Transverse colon (tissue), 4 donors: ENCODE results near the gene OR2L5. TPM values are rescaled to one million over a fixed set of nuclear protein-coding genes. Genes with fewer than 3 reads are reported as not detected.

Experiments
- DNase-seq: peaks from one replicate; pipeline ENCODE4 v3.0.0-alpha.2; 2019
- H3K27ac ChIP-seq, 4 donors: fragments of 200-600 bp; sonication (generic); 2 replicates each; pipeline ENCODE4 v1.5.1; 2016 to 2018; ENCODE audit warnings: inconsistent platforms in 4 of 4
- H3K27me3 ChIP-seq: fragments of 200-600 bp; sonication (generic); 2 replicates; pipeline ENCODE4 v1.5.1; 2017; ENCODE audit warnings: inconsistent platforms
- H3K36me3 ChIP-seq, 4 donors: fragments of 200-600 bp; sonication (generic); 2 replicates each; pipeline ENCODE4 v1.5.1; 2017 to 2019; ENCODE audit warnings: inconsistent platforms in 4 of 4
- H3K4me1 ChIP-seq, 4 donors: fragments of 200-600 bp; sonication (generic); 2 replicates each; pipeline ENCODE4 v1.5.1; 2017 to 2020; ENCODE audit warnings: inconsistent platforms in 4 of 4
- H3K4me3 ChIP-seq, 4 donors: fragments of 200-600 bp; sonication (generic); 1 replicate in 1 of 4; 2 replicates in 3 of 4; pipeline versions ENCODE4 v1.5.1 to v1.6.1; 2017 to 2019; ENCODE audit warnings: inconsistent platforms in 4 of 4
- H3K9me3 ChIP-seq, 2 donors: fragments of 200-600 bp; sonication (generic); 2 replicates each; pipeline ENCODE4 v1.5.1; 2017 to 2019; ENCODE audit warnings: inconsistent platforms in 2 of 2
- CTCF ChIP-seq, 5 experiments: fragments of 200-600 bp in 3 of 5; fragments of 450-650 bp in 2 of 5; sonication (generic) in 3 of 5; IDR thresholded peaks; 1 replicate in 2 of 5; 2 replicates in 3 of 5; pipeline ENCODE4 v1.5.1; 2016 to 2017; ENCODE audit warnings: antibody characterized with exemption in 5 of 5, inconsistent platforms in 3 of 5, mild to moderate bottlenecking in 2 of 5, moderate library complexity in 1 of 5
- EP300 ChIP-seq: sonication (generic); formaldehyde crosslinking; IDR thresholded peaks from one replicate; pipeline ENCODE4 v1.6.1; 2017; ENCODE audit warnings: antibody characterized with exemption, low read depth
- POLR2A ChIP-seq: fragments of 450-650 bp; IDR thresholded peaks from one replicate; pipeline ENCODE4 v1.6.1; 2016; ENCODE audit warnings: antibody characterized with exemption, mild to moderate bottlenecking, moderate library complexity
- POLR2AphosphoS5 ChIP-seq, 3 donors: sonication (generic); formaldehyde crosslinking; IDR thresholded peaks; one replicate each; pipeline ENCODE4 v1.6.1; 2016; ENCODE audit warnings: antibody characterized with exemption in 3 of 3
- WGBS, 2 donors: methylation state at CpG; one replicate each; pipeline ENCODE4 v1.1.5; 2018; ENCODE audit warnings: low coverage in 1 of 2; 5-methylcytosine and 5-hydroxymethylcytosine counted together
- in situ Hi-C, 4 donors: fragments of 200-750 bp; cut with MboI; loops; one replicate each; pipeline versions ENCODE4 v1.15.0 to v1.15.1; 2017; ENCODE audit warnings: low sequenced_read_pairs in 3 of 4, low pct_ligation_motif_present in 1 of 4, low pct_unique_long_range_greater_than_20kb in 1 of 4
- intact Hi-C: fragments of 100-400 bp; cut with DNase I; formaldehyde crosslinking; loops from one replicate; pipeline ENCODE4 v1.15.1; 2023; ENCODE audit warnings: low total_unique reads
- small RNA-seq, 4 donors: library from RNA; depleted of rRNA; stranded (forward); fragments of <200 nt; gene quantifications; one replicate each; pipeline ENCODE3, GENCODE V24; 2016
- total RNA-seq, 4 donors: library from RNA; depleted of rRNA; stranded (reverse); fragments of >200 nt; gene quantifications; one replicate each; pipeline ENCODE4 v1.1.0, GENCODE V29; 2016

OR2L5 gene
- total RNA-seq, 4 donors from 2014 or later = 0.32 TPM; not detected in 3

GRCh38 chr1:248054671-248055070, 41.2 kb downstream of the OR2L5 start:
- H3K9me3 ChIP-seq = peaks cover 0 to 6% of the 10 kb centered on the region in 2 donors
- H3K4me1 ChIP-seq = no peaks in the 10 kb centered on the region
- no peak overlapping the region for H3K27ac ChIP-seq
- intact Hi-C loops (no loop called here), in situ Hi-C loops (no loop called here)
- H3K4me3 ChIP-seq = no peak overlapping the region
- no peaks in the 10 kb centered on the region for H3K36me3 ChIP-seq
- DNase-seq = no peak
- no peaks in the 10 kb centered on the region for H3K27me3 ChIP-seq
- TF ChIP-seq POLR2AphosphoS5 (IDR thresholded peaks at IDR 0.05) (no peak), CTCF (IDR thresholded peaks at IDR 0.05) (no peak), EP300 (no peak), POLR2A (no peak)

- Histone ChIP-seq H3K9me3 (peaks cover 0 to 6% of the 10 kb centered on the region in 2 donors), H3K27me3 (no peaks in the 10 kb centered on the region), H3K27ac (no peak overlapping the region), H3K36me3 (no peaks in the 10 kb centered on the region), H3K4me1 (no peaks in the 10 kb centered on the region), H3K4me3 (no peak overlapping the region)
- TF ChIP-seq CTCF (IDR thresholded peaks at IDR 0.05) (no peak), POLR2AphosphoS5 (IDR thresholded peaks at IDR 0.05) (no peak), EP300 (no peak), POLR2A (no peak)
- in situ Hi-C loops (no loop called here), intact Hi-C loops (no loop called here)
- WGBS, 2 donors = 70% methylated on average over 2 of the region's 2 CpGs; no CpG with 5 or more reads in 1 of the 2 donors
- no peak for DNase-seq
Measured at GRCh38 chr1:248055261-248055660, 41.8 kb downstream of the OR2L5 start.

GRCh38 chr1:248065071-248065470, 51.6 kb downstream of the OR2L5 start:
- in situ Hi-C loops (no loop called here), intact Hi-C loops (no loop called here)
- no peaks in the 10 kb centered on the region for H3K4me1 ChIP-seq
- no peaks in the 10 kb centered on the region for H3K9me3 ChIP-seq
- no peaks in the 10 kb centered on the region for H3K27me3 ChIP-seq
- DNase-seq = no peak
- H3K27ac ChIP-seq = no peak overlapping the region
- 67 to 81% methylated on average over 2 of the region's 2 CpGs for WGBS, 2 donors
- no peak for TF ChIP-seq POLR2AphosphoS5 (IDR thresholded peaks at IDR 0.05)
- no peak for TF ChIP-seq EP300
- no peak for TF ChIP-seq POLR2A
- no peak for TF ChIP-seq CTCF (IDR thresholded peaks at IDR 0.05)
- no peak overlapping the region for H3K4me3 ChIP-seq
- H3K36me3 ChIP-seq = no peaks in the 10 kb centered on the region

- DNase-seq = no peak
- H3K27me3 ChIP-seq = no peaks in the 10 kb centered on the region
- WGBS, 2 donors = 93% methylated on average over 3 of the region's 3 CpGs; no CpG with 5 or more reads in 1 of the 2 donors
- no peak overlapping the region for H3K27ac ChIP-seq
- no peaks in the 10 kb centered on the region for H3K36me3 ChIP-seq
- no peaks in the 10 kb centered on the region for H3K9me3 ChIP-seq
- no peak overlapping the region for H3K4me3 ChIP-seq
- no peaks in the 10 kb centered on the region for H3K4me1 ChIP-seq
- intact Hi-C loops (no loop called here), in situ Hi-C loops (no loop called here)
- TF ChIP-seq POLR2AphosphoS5 (IDR thresholded peaks at IDR 0.05) (no peak), CTCF (IDR thresholded peaks at IDR 0.05) (no peak), EP300 (no peak), POLR2A (no peak)
Measured at GRCh38 chr1:248065604-248066003, 52.1 kb downstream of the OR2L5 start.

Small RNA genes within 50 kb of the gene (small RNA-seq; reads per million reads assigned to genes)
- gene RF00019 = 0 reads per million in 4 donors

Other genes with a start within 250 kb of the OR2L5 start
- gene OR14A16, start 189.5 kb upstream of the OR2L5 start, total RNA-seq = not detected
- not detected for gene OR11L1, start 171.8 kb upstream of the OR2L5 start, total RNA-seq
- 10 to 100 TPM in 1 of 4 donors, 1 to 10 TPM in 2, not detected in 1; 2.0 to 10.8 (median 7.0) TPM for gene TRIM58, start 156.5 kb upstream of the OR2L5 start, total RNA-seq
- gene OR2W3, start 118.1 kb upstream of the OR2L5 start, total RNA-seq = 1 to 10 TPM in 1 of 4 donors, under 1 TPM in 1, not detected in 2; 0.68 to 5.4 TPM
- gene OR2T8, start 93.4 kb upstream of the OR2L5 start, total RNA-seq = not detected
- gene OR2AJ1, start 88.8 kb upstream of the OR2L5 start, total RNA-seq = not detected
- not detected for gene OR2L8, start 64.8 kb upstream of the OR2L5 start, total RNA-seq
- gene OR2AK2, start 48.4 kb upstream of the OR2L5 start, total RNA-seq = not detected
- gene OR2L2, start 16.4 kb downstream of the OR2L5 start, total RNA-seq = 1 to 10 TPM in 1 of 4 donors, under 1 TPM in 1, not detected in 2; 0.16 to 1.5 TPM
- gene OR2L3, start 33.2 kb downstream of the OR2L5 start, total RNA-seq = not detected
- not detected for gene OR2L13, start 81.5 kb downstream of the OR2L5 start, total RNA-seq
- gene OR2M5, start 131.5 kb downstream of the OR2L5 start, total RNA-seq = not detected
- not detected for gene OR2M2, start 161.2 kb downstream of the OR2L5 start, total RNA-seq
- not detected for gene OR2M3, start 183.6 kb downstream of the OR2L5 start, total RNA-seq
- not detected for gene OR2M4, start 217.8 kb downstream of the OR2L5 start, total RNA-seq